Ishikawa (cell line): Measurements from ENCODE around the gene P3H4.

ENCODE experiments used
- CREB1 ChIP-seq: IDR thresholded peaks from 2 replicates; pipeline ENCODE4 v1.6.1; 2012; ENCODE audit warnings: low read depth
- EP300 ChIP-seq: IDR thresholded peaks from 2 replicates; pipeline ENCODE4 v1.6.1; 2012; ENCODE audit warnings: borderline replicate concordance
- FOXM1 ChIP-seq: IDR thresholded peaks from 2 replicates; pipeline ENCODE4 v1.6.1; 2012; ENCODE audit warnings: low read depth, borderline replicate concordance
- NFIC ChIP-seq: IDR thresholded peaks from 2 replicates; pipeline ENCODE4 v1.6.1; 2012
- RAD21 ChIP-seq: IDR thresholded peaks from 2 replicates; pipeline ENCODE4 v1.6.1; 2012; ENCODE audit warnings: low read depth
- REST ChIP-seq: IDR thresholded peaks from 2 replicates; pipeline ENCODE4 v1.6.1; 2012; ENCODE audit warnings: low read depth, mild to moderate bottlenecking
- TAF1 ChIP-seq: IDR thresholded peaks from 2 replicates; pipeline ENCODE4 v1.6.1; 2012; ENCODE audit warnings: low read depth, mild to moderate bottlenecking
- TEAD4 ChIP-seq: IDR thresholded peaks from 2 replicates; pipeline ENCODE4 v1.6.1; 2012
- YY1 ChIP-seq: IDR thresholded peaks from 2 replicates; pipeline ENCODE4 v1.6.1; 2012; ENCODE audit warnings: low read depth
- TF ChIP-seq, protein P1 (sequence below): IDR thresholded peaks from 2 replicates; pipeline ENCODE4 v1.6.1; 2012
- TF ChIP-seq, protein P2 (sequence below): IDR thresholded peaks from 2 replicates; pipeline ENCODE4 v1.6.1; 2012

DNA sequence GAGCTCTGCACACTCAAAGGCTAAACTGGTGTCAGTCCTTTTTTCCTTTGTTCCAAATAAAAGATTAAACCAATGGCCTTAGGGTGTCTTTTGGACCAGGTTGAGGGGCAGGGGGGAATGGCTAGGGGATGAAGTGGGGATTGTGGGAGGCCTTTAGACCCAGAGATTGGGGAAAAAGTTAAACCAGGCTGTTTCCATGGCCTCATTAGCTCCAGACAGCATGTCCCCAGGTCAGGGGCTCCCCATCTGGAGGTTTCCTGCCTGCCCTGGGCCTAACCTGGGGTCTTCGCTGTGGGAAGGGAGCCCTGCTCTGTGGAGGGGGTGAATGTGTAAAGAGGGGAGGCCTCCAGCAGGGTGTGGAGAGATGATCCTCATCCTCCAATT, 11.4 kb upstream of the P3H4 start:
- TF ChIP-seq RAD21 = no peak
- TF ChIP-seq, protein P1, sequence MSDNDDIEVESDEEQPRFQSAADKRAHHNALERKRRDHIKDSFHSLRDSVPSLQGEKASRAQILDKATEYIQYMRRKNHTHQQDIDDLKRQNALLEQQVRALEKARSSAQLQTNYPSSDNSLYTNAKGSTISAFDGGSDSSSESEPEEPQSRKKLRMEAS = no peak
- TF ChIP-seq YY1 = no peak
- TF ChIP-seq NFIC = no peak
- TF ChIP-seq REST = no peak
- no peak for TF ChIP-seq TAF1
- TF ChIP-seq, protein P2, sequence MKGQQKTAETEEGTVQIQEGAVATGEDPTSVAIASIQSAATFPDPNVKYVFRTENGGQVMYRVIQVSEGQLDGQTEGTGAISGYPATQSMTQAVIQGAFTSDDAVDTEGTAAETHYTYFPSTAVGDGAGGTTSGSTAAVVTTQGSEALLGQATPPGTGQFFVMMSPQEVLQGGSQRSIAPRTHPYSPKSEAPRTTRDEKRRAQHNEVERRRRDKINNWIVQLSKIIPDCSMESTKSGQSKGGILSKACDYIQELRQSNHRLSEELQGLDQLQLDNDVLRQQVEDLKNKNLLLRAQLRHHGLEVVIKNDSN = no peak
- no peak for TF ChIP-seq EP300
- no peak for TF ChIP-seq FOXM1
- no peak for TF ChIP-seq CREB1
- TF ChIP-seq TEAD4 = no peak
